ENCODE results near the gene TMEM186. TPM values are rescaled to one million over a fixed set of nuclear protein-coding genes. Genes with fewer than 3 reads are reported as not detected.

TMEM186 gene
- total and polyA plus RNA-seq, 2 of the 8 experiments (the other 6 are each of a cell fraction or from before 2014, with no cell fraction given) = 13.1 TPM

GRCh38 chr16:8795091-8795490 is 2.3 kb downstream of the TMEM186 start:
- no peak overlapping the region for H3K14ac ChIP-seq (ENCODE audit: insufficient read length)
- CTCF ChIA-PET (ENCODE audit: partially characterized antibody) = interaction anchor here (26.4 kb wide), 1 partner anchor 131 kb away, joined by 404 read pairs; the partner anchor contains the start of gene ABAT
- H2BK20ac ChIP-seq (ENCODE audit: low read length) = no peak overlapping the region
- 94% methylated on average over 8 of the region's 8 CpGs; no CpG with 5 or more reads in 1 of the 2 experiments for WGBS, 2 experiments (ENCODE audit: extremely low coverage in 1 of 2, insufficient coverage in 1 of 2, insufficient read length in 1 of 2, insufficient replicate concordance in 2 of 2, low coverage in 1 of 2, low lambda C conversion rate in 2 of 2, missing lambda C conversion rate in 1 of 2)
- no peak overlapping the region for H3K4me2 ChIP-seq (ENCODE audit: insufficient read depth in 1 of 2, low read depth in 2 of 2, low read length in 2 of 2)
- H3K4me3 ChIP-seq (ENCODE audit: extremely low read depth in 1 of 4, insufficient read depth in 2 of 4, low read depth in 3 of 4, low read length in 4 of 4) = no peak overlapping the region
- no peak overlapping the region for H2BK12ac ChIP-seq (ENCODE audit: low read depth, low read length)
- no peak overlapping the region for H3K18ac ChIP-seq (ENCODE audit: extremely low read depth, low read length)
- H3K56ac ChIP-seq (replicated peaks; ENCODE audit: insufficient read length, low read depth, low read length) = no peak overlapping the region
- H2BK15ac ChIP-seq (ENCODE audit: low read length) = no peak overlapping the region
- H2BK5ac ChIP-seq (ENCODE audit: low read depth, low read length) = no peak overlapping the region
- no peak overlapping the region for H2BK120ac ChIP-seq (replicated peaks; ENCODE audit: low read depth, low read length)
- H3K4me1 ChIP-seq (replicated peaks in 1 of 4; ENCODE audit: control insufficient read depth in 3 of 4, insufficient read depth in 4 of 4, low read length in 3 of 4) = peaks cover 0 to 13% (median 2%) of the 10 kb centered on the region in 4 experiments; a peak in 3 of 7 replicates
- no peak overlapping the region for H4K91ac ChIP-seq (replicated peaks; ENCODE audit: insufficient read length, low read length)
- H3K79me2 ChIP-seq (ENCODE audit: control insufficient read depth in 1 of 2, insufficient read depth in 2 of 2, low read length in 2 of 2) = peaks cover 12 to 43% of the 10 kb centered on the region in 2 experiments
- H3K9ac ChIP-seq (replicated peaks in 1 of 4; ENCODE audit: extremely low read depth in 1 of 4, low read depth in 3 of 4, low read length in 3 of 4) = no peak overlapping the region
- H3K79me1 ChIP-seq (ENCODE audit: low read depth, low read length) = 0 out of 2 replicates have a peak, but pooled peaks cover 2% of the 10 kb centered on the region
- no peaks in the 10 kb centered on the region for H3K27me3 ChIP-seq (replicated peaks in 1 of 4; ENCODE audit: control insufficient read depth in 3 of 4, extremely low read depth in 1 of 4, insufficient read depth in 3 of 4, low read length in 3 of 4)
- peaks cover 0 to 3% of the 10 kb centered on the region in 2 experiments for H4K20me1 ChIP-seq (replicated peaks in 1 of 2; ENCODE audit: control insufficient read depth in 1 of 2, insufficient read depth in 2 of 2, low read length in 2 of 2)
- H2AK5ac ChIP-seq (ENCODE audit: low read depth, low read length) = no peak overlapping the region
- no peak overlapping the region for H3K27ac ChIP-seq (ENCODE audit: low read depth, low read length)
- H3K4ac ChIP-seq (replicated peaks; ENCODE audit: insufficient read length, low read depth, low read length) = no peak overlapping the region
- H4K8ac ChIP-seq (ENCODE audit: extremely low read depth, insufficient read depth, low read length) = no peak overlapping the region
- FAIRE-seq = no peak
- DNase-seq (ENCODE audit: low read depth in 1 of 2, low spot score in 2 of 2) = no peak
- 0 out of 8 replicates have a peak, but pooled peaks cover 0 to under 1% (median 0%) of the 10 kb centered on the region in 4 experiments for H3K36me3 ChIP-seq (ENCODE audit: control insufficient read depth in 2 of 4, insufficient read depth in 4 of 4, low read length in 3 of 4)
- POLR2A ChIA-PET (ENCODE audit: partially characterized antibody) = no interaction called here
- no peak overlapping the region for H2AFZ ChIP-seq (ENCODE audit: low read length)
- H4K5ac ChIP-seq (ENCODE audit: insufficient read length, low read depth, low read length) = no peak overlapping the region
- H3K23me2 ChIP-seq (ENCODE audit: low read depth, low read length) = peaks cover 13% of the 10 kb centered on the region; the same call in 1 of the 2 replicates
- no peaks in the 10 kb centered on the region for H3K9me3 ChIP-seq (ENCODE audit: insufficient read depth in 2 of 2, low read depth in 1 of 2, low read length in 1 of 2)
- no peak overlapping the region for H3K23ac ChIP-seq (ENCODE audit: insufficient read length)
- TF ChIP-seq CREB1 (IDR thresholded peaks at IDR 0.05) = no peak
- TF ChIP-seq RAD21 (IDR thresholded peaks at IDR 0.05 in 1 of 2, conservative IDR thresholded peaks at IDR 0.05 in 1 of 2; ENCODE audit: low read depth in 2 of 2, low read length in 2 of 2) = no peak
- no peak for TF ChIP-seq KDM5A (IDR thresholded peaks at IDR 0.05; ENCODE audit: low read length)
- no peak for TF ChIP-seq USF2 (IDR thresholded peaks at IDR 0.05; ENCODE audit: low read length)
- no peak for TF ChIP-seq E2F6 (IDR thresholded peaks at IDR 0.05)
- TF ChIP-seq FOSL1 (IDR thresholded peaks at IDR 0.05; ENCODE audit: insufficient read depth, low read depth, low read length) = no peak
- no peak for TF ChIP-seq SP1 (IDR thresholded peaks at IDR 0.05; ENCODE audit: low read depth, low read length)
- TF ChIP-seq RFX5 (IDR thresholded peaks at IDR 0.05; ENCODE audit: borderline replicate concordance, low read depth, low read length) = no peak
- no peak for TF ChIP-seq TEAD4 (IDR thresholded peaks at IDR 0.05; ENCODE audit: low read depth, low read length)

All from H1 (cell line).